Panc1 (cell line): ENCODE data around the gene ERCC5. TPM values are rescaled to one million over a fixed set of nuclear protein-coding genes. Genes with fewer than 3 reads are reported as not detected.

Experiments used
- ATAC-seq: fragments of 200-7000 bp; cut with Tn5 transposase; 2 replicates; pipeline ENCODE4 v1.9.1; 2020; ENCODE audit warnings: mild to moderate bottlenecking, moderate library complexity
- BruUV-seq: library from RNA; stranded (reverse); fragments of 400-500 nt; replicated peaks from 2 replicates; lab custom pipeline; 2021; lab: Mats Ljungman, UMichigan
- CTCF ChIA-PET: fragments of 300-600 bp; sonication (Branson Sonifier 250); formaldehyde crosslinking; loops from one replicate; lab custom pipeline; 2022; ENCODE audit warnings: antibody characterized with exemption; lab: Charles Lee
- POLR2A ChIA-PET: fragments of 300-600 bp; sonication (Branson Sonifier 250); formaldehyde crosslinking; loops from one replicate; lab custom pipeline; 2022; ENCODE audit warnings: antibody characterized with exemption; lab: Charles Lee
- DNase-seq: peaks from one replicate; pipeline ENCODE4 v3.0.0-alpha.2; 2010; ENCODE audit warnings: low read depth, low spot score
- H3K27ac ChIP-seq: 2 replicates; pipeline ENCODE4 v1.5.1; 2011; ENCODE audit warnings: mild to moderate bottlenecking, low read length, inconsistent platforms
- H3K27me3 ChIP-seq: fragments of 200-500 bp; sonication (Bioruptor generic); 2 replicates; pipeline ENCODE4 v1.6.0; 2014; ENCODE audit warnings: low read length, inconsistent platforms; ENCODE audit not compliant: control insufficient read depth, insufficient read depth
- H3K36me3 ChIP-seq: fragments of 200-500 bp; sonication (Bioruptor generic); 2 replicates; pipeline ENCODE4 v1.5.1; 2014; ENCODE audit warnings: inconsistent platforms, mild to moderate bottlenecking, low read length, moderate library complexity; ENCODE audit not compliant: control insufficient read depth, insufficient read depth
- H3K4me1 ChIP-seq: 2 replicates; pipeline ENCODE4 v1.5.1; 2011; ENCODE audit warnings: inconsistent platforms, mild to moderate bottlenecking, low read length, moderate library complexity; ENCODE audit not compliant: control insufficient read depth, insufficient read depth
- H3K4me3 ChIP-seq, 2 experiments: 2 replicates each; pipeline ENCODE4 v1.5.1; 2011 to 2012; ENCODE audit warnings: low read depth in 2 of 2, low read length in 2 of 2, mild to moderate bottlenecking in 2 of 2, inconsistent platforms in 1 of 2, moderate library complexity in 1 of 2
- H3K9me3 ChIP-seq: fragments of 200-500 bp; sonication (Bioruptor generic); 2 replicates; pipeline ENCODE4 v1.5.1; 2014; ENCODE audit warnings: low read depth, mild to moderate bottlenecking, inconsistent platforms, low read length, moderate library complexity; ENCODE audit not compliant: control insufficient read depth, insufficient read depth
- CTCF ChIP-seq: fragments of 450-650 bp; IDR thresholded peaks from 2 replicates; pipeline ENCODE4 v1.5.1; 2017; ENCODE audit warnings: mild to moderate bottlenecking
- POLR2AphosphoS5 ChIP-seq: IDR thresholded peaks from 2 replicates; pipeline ENCODE4 v1.6.1; 2012; ENCODE audit warnings: mild to moderate bottlenecking, low read depth, low read length, moderate library complexity
- REST ChIP-seq, 2 experiments: IDR thresholded peaks; 2 replicates each; pipeline ENCODE4 v1.6.1; 2011 to 2012; ENCODE audit warnings: low read depth in 2 of 2, control low read depth in 1 of 2, low read length in 1 of 2, mild to moderate bottlenecking in 1 of 2, moderate library complexity in 1 of 2; ENCODE audit not compliant: insufficient read depth in 1 of 2
- SIN3A ChIP-seq: IDR thresholded peaks from 2 replicates; pipeline ENCODE4 v1.6.1; 2012; ENCODE audit warnings: low read depth, mild to moderate bottlenecking, low read length, moderate library complexity, borderline replicate concordance; ENCODE audit not compliant: insufficient read depth
- TCF7L2 ChIP-seq: IDR thresholded peaks from 2 replicates; pipeline ENCODE4 v1.6.1; 2011; ENCODE audit warnings: mild to moderate bottlenecking, low read depth, low read length, inconsistent platforms
- in situ Hi-C: cut with HindIII; loops from 2 replicates; pipeline ENCODE4 v1.10.0; 2016; ENCODE audit warnings: low sequenced_read_pairs, low pct_unique_long_range_greater_than_20kb
- intact Hi-C: fragments of 100-400 bp; cut with micrococcal nuclease; formaldehyde crosslinking; loops from one replicate; pipeline ENCODE4 v1.10.0; 2022; ENCODE audit not compliant: unreplicated experiment
- total RNA-seq: library from RNA; stranded (reverse); gene quantifications from one replicate; pipeline ENCODE4 v1.2.1, GENCODE V29; 2021; ENCODE audit not compliant: unreplicated experiment

The ERCC5 gene
- total RNA-seq, 1 experiment from 2014 or later, result 19.6 TPM

GRCh38 chr13:102901615-102902305 lies 55.9 kb downstream of the ERCC5 start:
- TF ChIP-seq TCF7L2 (no peak), CTCF (no peak), REST (IDR thresholded peaks at IDR 0.05; ENCODE audit: insufficient read depth in 1 of 2, low read depth in 2 of 2, low read length in 1 of 2) (no peak)
- no peak overlapping the region for H3K27ac ChIP-seq
- CTCF ChIA-PET, result no interaction called here

GRCh38 chr13:102902789-102903347 lies 57.0 kb downstream of the ERCC5 start:
- ATAC-seq, result no peak
- CTCF ChIA-PET, result no interaction called here
- no peak overlapping the region for H3K27ac ChIP-seq
- intact Hi-C loops, result no loop called here
- in situ Hi-C loops, result no loop called here
- H3K9me3 ChIP-seq, result no peaks in the 10 kb centered on the region
- no peaks in the 10 kb centered on the region for H3K27me3 ChIP-seq
- POLR2A ChIA-PET, result no interaction called here
- H3K36me3 ChIP-seq, result no peaks in the 10 kb centered on the region
- no TSS peak for BruUV-seq
- H3K4me3 ChIP-seq, result no peak overlapping the region
- TF ChIP-seq SIN3A (no peak), TCF7L2 (no peak), POLR2AphosphoS5 (no peak), REST (IDR thresholded peaks at IDR 0.05; ENCODE audit: insufficient read depth in 1 of 2, low read depth in 2 of 2, low read length in 1 of 2) (no peak), CTCF (no peak)
- H3K4me1 ChIP-seq, result no peaks in the 10 kb centered on the region
- DNase-seq, result no peak

More at GRCh38 chr13:102901615-102902305, 55.9 kb downstream of the ERCC5 start:
- Histone ChIP-seq H3K9me3 (no peaks in the 10 kb centered on the region), H3K36me3 (no peaks in the 10 kb centered on the region), H3K27me3 (no peaks in the 10 kb centered on the region), H3K4me3 (no peak overlapping the region), H3K4me1 (no peaks in the 10 kb centered on the region)
- BruUV-seq, result no TSS peak
- no peak for DNase-seq
- POLR2A ChIA-PET, result no interaction called here
- intact Hi-C loops, result no loop called here
- in situ Hi-C loops, result no loop called here
- ATAC-seq, result no peak
